Activated CD4-positive, alpha-beta T cell treated with anti-CD3 and anti-CD28 coated beads, Interleukin-2, amount 10 ng/mL, durations not matched to agents 7 days and 5 days (primary cell): ENCODE results near the gene CDKN3. TPM values are rescaled to one million over a fixed set of nuclear protein-coding genes. Genes with fewer than 3 reads are reported as not detected.
"Not testable (repeated sequence)": the region's sequence is repeated elsewhere in the genome, so short reads cannot be mapped to it uniquely, and the experiment has no call there.

Experiments
- CTCF ChIA-PET: fragments of 350-600 bp; sonication (Branson Sonifier 250); formaldehyde crosslinking; loops from one replicate; lab custom pipeline; 2021; ENCODE audit warnings: antibody characterized with exemption; lab: Charles Lee
- POLR2A ChIA-PET: fragments of 350-600 bp; sonication (Branson Sonifier 250); formaldehyde crosslinking; loops from one replicate; lab custom pipeline; 2021; ENCODE audit warnings: antibody characterized with exemption; lab: Charles Lee
- DNase-seq: peaks from one replicate; pipeline ENCODE4 v3.0.0-alpha.2; 2020
- H3K27ac Mint-ChIP-seq: one replicate; pipeline ENCODE4 v1.8.0; 2021; ENCODE audit warnings: mild to moderate bottlenecking, moderate library complexity, mixed read lengths
- H3K27me3 Mint-ChIP-seq: one replicate; pipeline ENCODE4 v1.8.0; 2021; ENCODE audit warnings: mixed read lengths
- H3K36me3 Mint-ChIP-seq: one replicate; pipeline ENCODE4 v1.8.0; 2021; ENCODE audit warnings: low read depth, mixed read lengths
- H3K4me1 Mint-ChIP-seq: one replicate; pipeline ENCODE4 v1.8.0; 2021; ENCODE audit warnings: mixed read lengths
- H3K4me3 Mint-ChIP-seq: one replicate; pipeline ENCODE4 v1.8.0; 2021; ENCODE audit warnings: mild to moderate bottlenecking, moderate library complexity, mixed read lengths
- H3K9me3 Mint-ChIP-seq: one replicate; pipeline ENCODE4 v1.8.0; 2021; ENCODE audit warnings: mixed read lengths
- total RNA-seq, 2 experiments: library from RNA; stranded (reverse); gene quantifications; one replicate each; pipeline ENCODE4 v1.2.3, GENCODE V29; 2021

Gene CDKN3
- total RNA-seq, 2 experiments from 2014 or later = 87.8 to 116 TPM

DNA sequence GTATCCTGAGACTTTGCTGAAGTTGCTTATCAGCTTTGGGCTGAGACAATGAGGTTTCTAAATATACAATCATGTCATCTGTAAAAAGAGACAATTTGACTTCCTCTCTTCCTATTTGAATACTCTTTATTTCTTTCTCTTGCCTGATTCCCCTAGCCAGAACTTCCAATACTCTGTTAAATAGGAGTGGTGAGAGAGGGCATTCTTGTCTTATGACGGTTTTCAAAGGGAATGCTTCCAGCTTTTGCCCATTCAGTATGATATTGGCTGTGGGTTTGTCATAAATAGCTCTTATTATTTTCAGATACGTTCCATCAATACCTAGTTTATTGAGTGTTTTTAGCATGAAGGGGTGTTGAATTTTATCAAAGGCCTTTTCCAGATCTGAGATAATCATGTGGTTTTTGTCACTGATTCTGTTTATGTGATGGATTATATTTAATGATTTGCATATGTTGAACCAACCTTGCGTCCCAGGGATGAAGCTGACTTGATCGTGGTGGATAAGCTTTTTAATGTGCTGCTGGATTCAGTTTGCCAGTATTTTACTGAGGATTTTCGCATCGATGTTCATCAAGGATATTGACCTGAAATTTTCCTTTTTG lies 6.7 kb downstream of the CDKN3 start:
- H3K27ac Mint-ChIP-seq, H3K4me3 Mint-ChIP-seq, CTCF ChIA-PET, POLR2A ChIA-PET, H3K9me3 Mint-ChIP-seq, H3K27me3 Mint-ChIP-seq, DNase-seq: not testable (repeated sequence)
- Mint-ChIP-seq H3K36me3 (peaks cover 79% of the 10 kb centered on the region), H3K4me1 (peaks cover 40% of the 10 kb centered on the region)

DNA sequence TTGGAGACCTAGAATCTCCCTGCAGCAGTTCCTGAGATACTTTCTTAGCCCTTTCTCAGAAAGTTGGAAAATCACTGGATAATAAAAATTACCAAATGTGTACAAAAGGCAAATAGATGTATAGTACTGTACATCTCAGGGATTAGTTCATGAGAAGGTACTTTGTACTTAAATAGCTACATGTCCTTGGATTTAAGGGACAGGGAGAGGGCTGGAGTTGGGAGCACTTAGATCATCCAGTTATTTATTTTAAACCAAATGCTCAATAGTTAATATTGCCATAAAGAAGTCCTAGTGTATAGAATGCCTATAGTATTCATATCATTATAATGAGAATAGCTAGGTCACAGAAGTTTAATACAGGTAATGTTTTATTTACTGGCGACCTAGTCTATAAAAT lies 13.4 kb downstream of the CDKN3 start:
- Mint-ChIP-seq H3K27ac (no peak overlapping the region), H3K27me3 (no peaks in the 10 kb centered on the region), H3K4me3 (no peak overlapping the region), H3K4me1 (peaks cover 11% of the 10 kb centered on the region), H3K36me3 (peaks cover 63% of the 10 kb centered on the region), H3K9me3 (no peaks in the 10 kb centered on the region)
- ChIA-PET CTCF (interaction anchor here (1.8 kb wide), 1 partner anchor 13 kb away, joined by 6 read pairs; the partner anchor contains the start of gene CDKN3), POLR2A (no interaction called here)
- no peak for DNase-seq

DNA sequence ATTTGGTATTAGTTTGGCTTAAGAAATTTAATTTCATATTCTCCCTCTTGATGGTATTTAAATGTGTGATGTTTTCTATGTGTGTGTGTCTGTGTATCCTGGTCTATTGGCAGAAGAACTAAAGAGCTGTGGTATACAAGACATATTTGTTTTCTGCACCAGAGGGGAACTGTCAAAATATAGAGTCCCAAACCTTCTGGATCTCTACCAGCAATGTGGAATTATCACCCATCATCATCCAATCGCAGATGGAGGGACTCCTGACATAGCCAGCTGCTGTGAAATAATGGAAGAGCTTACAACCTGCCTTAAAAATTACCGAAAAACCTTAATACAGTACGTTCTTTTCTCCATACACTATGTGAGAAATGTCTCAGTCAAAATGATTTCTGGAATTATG lies 14.6 kb downstream of the CDKN3 start:
- no peaks in the 10 kb centered on the region for H3K27me3 Mint-ChIP-seq
- H3K9me3 Mint-ChIP-seq = no peaks in the 10 kb centered on the region
- H3K4me1 Mint-ChIP-seq = peaks cover 3% of the 10 kb centered on the region
- ChIA-PET POLR2A (no interaction called here), CTCF (interaction anchor here (0.7 to 2.7 kb wide), 4 partner anchors 9 to 129 kb away, joined by 3 to 9 read pairs (median 4); partner anchors contain the start of gene CDKN3)
- H3K36me3 Mint-ChIP-seq = peaks cover 56% of the 10 kb centered on the region
- H3K4me3 Mint-ChIP-seq = no peak overlapping the region
- no peak overlapping the region for H3K27ac Mint-ChIP-seq
- no peak for DNase-seq

DNA sequence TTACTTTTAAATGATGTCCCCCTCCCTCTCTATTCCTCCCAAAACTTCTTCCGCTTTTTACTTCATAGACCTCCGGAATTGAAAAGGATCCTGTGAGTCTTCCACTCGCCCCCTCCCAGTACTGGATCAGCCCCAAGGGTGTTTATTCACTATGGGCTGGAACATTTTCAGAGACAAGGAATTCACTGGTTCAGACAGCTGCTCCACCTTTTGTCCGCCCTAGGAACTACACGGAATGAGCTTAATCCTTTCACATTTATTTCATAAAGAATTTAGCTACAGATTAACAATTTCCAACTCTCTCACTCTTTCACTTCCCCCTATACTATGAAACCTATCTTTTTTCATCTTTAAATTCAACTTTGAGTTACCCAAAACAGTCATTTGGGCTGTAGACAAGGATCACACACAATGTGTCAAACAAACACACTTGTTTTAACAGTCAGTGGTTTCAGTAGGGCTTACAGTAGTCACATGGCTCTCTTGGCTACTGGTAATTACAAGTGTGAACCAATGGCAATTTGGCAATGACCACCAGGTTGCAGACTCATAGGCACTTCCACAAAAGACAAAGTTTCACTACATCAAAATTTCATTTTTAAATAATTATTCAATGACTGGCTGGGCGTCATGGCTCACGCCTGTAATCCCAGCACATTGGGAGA lies 23.8 kb downstream of the CDKN3 start:
- H3K27ac Mint-ChIP-seq = peak overlapping the region; percentile 50
- no peak overlapping the region for H3K4me3 Mint-ChIP-seq
- ChIA-PET POLR2A (no interaction called here), CTCF (interaction anchor here (0.7 kb wide), 1 partner anchor 9 kb away, joined by 4 read pairs; no protein-coding TSS in a partner anchor)
- H3K27me3 Mint-ChIP-seq = no peaks in the 10 kb centered on the region
- no peaks in the 10 kb centered on the region for H3K4me1 Mint-ChIP-seq
- DNase-seq = no peak
- H3K9me3 Mint-ChIP-seq = no peaks in the 10 kb centered on the region
- H3K36me3 Mint-ChIP-seq = peaks cover 30% of the 10 kb centered on the region

DNA sequence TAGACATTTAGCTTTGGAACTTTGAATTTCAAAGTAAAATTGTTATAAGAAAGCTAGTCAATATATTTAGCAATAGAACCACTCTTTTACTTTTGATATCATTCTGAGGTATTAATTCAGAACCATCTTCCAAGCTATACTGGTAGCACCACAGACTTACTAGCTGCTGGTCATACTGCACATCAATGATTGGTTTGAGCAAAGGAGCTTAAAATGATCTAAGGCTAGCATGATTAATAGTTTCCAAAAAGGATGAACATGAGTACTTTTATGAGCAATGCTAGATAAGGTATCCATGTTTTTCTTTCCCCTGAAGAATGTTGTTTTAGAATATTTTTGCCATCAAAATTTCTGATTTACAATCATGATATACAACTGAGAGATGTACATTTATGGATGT lies 27.2 kb downstream of the CDKN3 start:
- Mint-ChIP-seq H3K4me1 (no peaks in the 10 kb centered on the region), H3K27ac (no peak overlapping the region), H3K4me3 (no peak overlapping the region), H3K36me3 (peaks cover 35% of the 10 kb centered on the region), H3K27me3 (no peaks in the 10 kb centered on the region), H3K9me3 (no peaks in the 10 kb centered on the region)
- ChIA-PET POLR2A (no interaction called here), CTCF (interaction anchor here (1.3 to 1.6 kb wide), 4 partner anchors 10 to 349 kb away, joined by 3 to 6 read pairs (median 4); partner anchors contain the start of genes CDKN3 and CGRRF1)
- DNase-seq = no peak

DNA sequence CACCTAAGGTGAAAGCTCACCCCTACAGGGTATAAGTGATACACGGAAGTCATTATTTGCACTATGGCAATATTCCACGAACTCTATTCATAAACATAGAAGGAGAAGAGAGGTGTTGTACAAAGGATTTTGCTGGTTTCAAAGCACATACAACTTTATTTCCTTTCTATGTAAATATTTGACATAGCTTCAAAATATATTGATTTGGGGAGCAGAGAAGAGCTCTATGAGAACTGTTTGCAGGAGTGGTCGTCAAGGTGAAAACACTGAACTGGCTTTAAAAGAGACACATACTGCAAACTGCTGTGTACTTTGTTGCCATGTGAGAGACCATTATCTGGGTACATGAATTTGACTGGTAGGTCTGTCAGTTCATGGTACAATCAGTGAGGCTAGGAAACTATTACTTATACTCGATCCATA lies 27.7 kb downstream of the CDKN3 start:
- no peak overlapping the region for H3K4me3 Mint-ChIP-seq
- H3K4me1 Mint-ChIP-seq = no peaks in the 10 kb centered on the region
- no peaks in the 10 kb centered on the region for H3K9me3 Mint-ChIP-seq
- DNase-seq = no peak
- CTCF ChIA-PET = interaction anchor here (1.3 to 1.6 kb wide), 4 partner anchors 10 to 348 kb away, joined by 3 to 6 read pairs (median 4); partner anchors contain the start of genes CDKN3 and CGRRF1
- no peaks in the 10 kb centered on the region for H3K27me3 Mint-ChIP-seq
- POLR2A ChIA-PET = no interaction called here
- H3K36me3 Mint-ChIP-seq = peaks cover 37% of the 10 kb centered on the region
- no peak overlapping the region for H3K27ac Mint-ChIP-seq

DNA sequence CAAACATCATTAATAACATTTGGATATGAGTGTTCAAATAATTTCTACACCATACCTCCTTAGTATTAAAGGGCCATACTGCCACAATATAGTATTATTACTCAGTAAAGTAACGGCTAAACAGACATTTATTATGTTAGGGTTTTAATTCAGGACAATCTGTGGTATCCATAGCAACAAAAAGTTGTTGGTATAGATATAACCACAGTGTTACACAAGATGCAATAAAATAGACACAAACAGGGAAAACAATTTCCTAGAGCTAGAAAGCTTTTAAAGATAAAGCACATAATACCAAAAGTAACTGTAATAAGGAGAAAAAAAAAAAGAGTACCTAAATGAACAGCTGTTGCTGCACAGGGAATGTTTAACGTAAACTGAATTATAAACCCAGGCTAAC lies 28.3 kb downstream of the CDKN3 start:
- POLR2A ChIA-PET = no interaction called here
- DNase-seq = no peak
- H3K4me3 Mint-ChIP-seq = no peak overlapping the region

DNA sequence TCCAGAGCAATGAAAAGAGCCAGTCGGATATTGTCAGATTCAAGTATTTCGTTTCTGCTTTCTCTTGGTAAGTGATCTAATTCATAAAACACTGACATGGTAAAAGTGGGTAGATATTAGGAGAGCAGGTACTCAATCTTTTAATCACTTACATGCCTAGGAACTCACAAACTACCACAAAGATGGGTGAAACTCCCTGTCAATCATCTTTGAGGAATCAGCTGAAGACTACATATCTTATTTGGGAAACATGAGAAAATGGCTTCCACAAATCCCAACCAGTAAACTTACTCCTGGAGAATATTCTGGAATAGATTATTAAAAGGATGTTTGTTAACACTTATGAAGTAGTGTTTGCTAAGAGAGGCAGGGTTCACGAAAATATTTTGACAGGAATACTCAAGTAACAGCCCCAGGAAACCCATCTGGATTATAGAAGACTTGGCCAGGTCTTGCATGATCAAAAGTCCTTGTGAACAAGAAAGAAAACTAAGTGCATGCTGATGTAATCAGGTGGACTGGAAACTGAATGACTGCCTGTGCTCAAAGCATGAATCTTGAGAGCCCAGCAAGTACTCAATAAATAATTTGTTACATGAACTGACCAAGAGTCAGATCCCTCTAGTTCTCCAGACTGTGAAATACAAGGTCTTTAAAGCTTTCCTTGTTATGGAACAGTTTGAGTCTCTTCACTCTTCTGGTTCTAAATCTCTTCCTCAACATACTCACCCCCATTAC lies 28.9 kb downstream of the CDKN3 start:
- Mint-ChIP-seq H3K4me3 (no peak overlapping the region), H3K36me3 (peaks cover 38% of the 10 kb centered on the region), H3K27me3 (no peaks in the 10 kb centered on the region), H3K4me1 (no peaks in the 10 kb centered on the region), H3K9me3 (no peaks in the 10 kb centered on the region), H3K27ac (no peak overlapping the region)
- POLR2A ChIA-PET = no interaction called here
- CTCF ChIA-PET = no interaction called here
- no peak for DNase-seq

More for the DNA sequence above, 28.3 kb downstream of the CDKN3 start:
- Mint-ChIP-seq H3K36me3 (peaks cover 38% of the 10 kb centered on the region), H3K4me1 (no peaks in the 10 kb centered on the region), H3K27ac (no peak overlapping the region), H3K27me3 (no peaks in the 10 kb centered on the region), H3K9me3 (no peaks in the 10 kb centered on the region)
- CTCF ChIA-PET = interaction anchor here (1.6 kb wide), 2 partner anchors 85 to 348 kb away, joined by 3 to 6 read pairs; partner anchors contain the start of gene CGRRF1

DNA sequence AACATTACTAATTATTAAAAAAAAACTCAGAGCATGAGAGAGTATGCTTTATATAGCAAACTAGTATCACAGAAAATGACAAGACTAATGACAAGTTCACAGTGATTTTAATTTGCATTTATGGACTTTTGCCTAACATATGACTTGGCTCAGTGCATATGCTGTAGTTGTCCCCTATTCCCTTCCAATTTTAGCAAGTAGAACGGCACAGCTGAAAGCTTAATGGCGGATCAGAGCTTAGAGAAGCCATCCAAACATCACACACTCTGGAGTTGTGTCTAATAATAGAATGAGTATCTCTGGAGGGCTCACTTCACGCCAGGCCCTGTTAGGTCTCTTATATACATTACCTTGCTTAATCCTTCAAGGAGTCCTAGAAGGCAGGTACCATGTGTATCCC lies 31.1 kb downstream of the CDKN3 start:
- H3K36me3 Mint-ChIP-seq = peaks cover 49% of the 10 kb centered on the region
- no peak for DNase-seq
- no peaks in the 10 kb centered on the region for H3K4me1 Mint-ChIP-seq
- no peak overlapping the region for H3K4me3 Mint-ChIP-seq
- POLR2A ChIA-PET = no interaction called here
- no peak overlapping the region for H3K27ac Mint-ChIP-seq
- CTCF ChIA-PET = no interaction called here
- H3K9me3 Mint-ChIP-seq = no peaks in the 10 kb centered on the region
- H3K27me3 Mint-ChIP-seq = no peaks in the 10 kb centered on the region

DNA sequence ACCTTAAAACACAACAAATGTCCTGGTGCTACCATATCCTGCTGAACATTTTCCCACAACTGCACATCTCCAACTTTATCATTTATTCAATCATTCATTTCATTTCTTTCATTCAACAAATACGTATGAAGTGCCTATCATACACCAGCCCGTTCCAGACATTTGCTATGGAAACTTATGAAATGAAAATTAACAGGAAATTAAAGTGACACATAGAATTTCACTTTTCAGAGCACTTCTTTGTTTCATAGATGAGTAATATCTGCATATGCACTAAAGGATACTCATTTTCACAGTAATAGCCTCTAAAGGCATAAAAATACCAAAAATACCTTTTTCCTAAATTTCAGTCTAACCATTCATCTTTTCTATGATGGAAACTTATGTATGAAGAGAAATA lies 31.7 kb downstream of the CDKN3 start:
- no peak for DNase-seq
- H3K4me1 Mint-ChIP-seq = peaks cover 4% of the 10 kb centered on the region
- no peak overlapping the region for H3K4me3 Mint-ChIP-seq
- no peaks in the 10 kb centered on the region for H3K9me3 Mint-ChIP-seq
- H3K27me3 Mint-ChIP-seq = no peaks in the 10 kb centered on the region
- ChIA-PET CTCF (interaction anchor here (1.1 kb wide), 1 partner anchor 14 kb away, joined by 4 read pairs; no protein-coding TSS in a partner anchor), POLR2A (no interaction called here)
- peaks cover 54% of the 10 kb centered on the region for H3K36me3 Mint-ChIP-seq
- H3K27ac Mint-ChIP-seq = peak overlapping the region; percentile 28

DNA sequence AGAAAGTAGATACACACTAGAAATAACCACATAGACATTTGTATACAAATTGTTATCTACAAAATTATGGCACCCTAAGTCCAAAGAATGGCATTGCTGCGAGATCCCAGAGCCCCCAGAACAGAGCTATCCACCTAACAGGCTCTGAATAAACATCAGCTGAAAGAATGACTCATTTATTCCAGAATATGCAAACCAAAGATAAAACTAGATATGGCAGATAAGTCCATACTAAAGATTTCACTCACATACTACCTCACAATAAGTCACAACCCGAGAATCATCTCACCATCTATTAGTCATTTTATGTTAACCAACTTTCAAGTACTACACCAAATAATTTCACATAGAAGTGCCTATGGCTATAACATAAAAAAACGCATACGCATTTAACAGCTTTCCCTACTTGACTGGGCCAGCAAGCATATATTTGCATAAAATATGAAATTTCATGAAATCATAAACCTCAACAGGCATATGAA lies 38.7 kb downstream of the CDKN3 start:
- DNase-seq = no peak
- Mint-ChIP-seq H3K27ac (no peak overlapping the region), H3K27me3 (no peaks in the 10 kb centered on the region), H3K9me3 (no peaks in the 10 kb centered on the region), H3K4me3 (peak overlapping the region; percentile 0), H3K36me3 (peaks cover 46% of the 10 kb centered on the region), H3K4me1 (peaks cover 54% of the 10 kb centered on the region)
- POLR2A ChIA-PET = no interaction called here
- CTCF ChIA-PET = interaction anchor here (0.8 to 2.1 kb wide), 4 partner anchors 9 to 51 kb away, joined by 3 to 6 read pairs (median 4); partner anchors contain the start of gene CDKN3

DNA sequence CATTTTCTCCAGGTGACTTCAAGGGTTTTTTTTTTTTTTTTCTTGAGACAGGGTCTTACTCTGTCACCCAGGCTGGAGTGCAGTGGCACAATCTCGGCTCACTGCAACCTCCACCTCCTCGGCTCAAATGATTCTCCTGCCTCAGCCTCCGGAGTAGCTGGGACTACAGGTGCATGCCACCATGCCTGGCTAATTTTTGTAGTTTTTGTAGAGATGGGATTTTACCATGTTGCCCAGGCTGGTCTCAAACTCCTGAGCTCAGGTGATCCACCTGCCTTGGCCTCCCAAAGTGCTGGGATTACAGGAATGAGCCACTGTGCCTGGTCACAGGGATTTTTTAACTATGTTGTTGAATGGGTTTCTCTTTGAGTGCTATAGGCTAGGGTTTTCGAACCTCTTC lies 41.1 kb downstream of the CDKN3 start:
- H3K27me3 Mint-ChIP-seq, H3K9me3 Mint-ChIP-seq, H3K4me3 Mint-ChIP-seq, H3K27ac Mint-ChIP-seq, POLR2A ChIA-PET, DNase-seq: not testable (repeated sequence)
- Mint-ChIP-seq H3K36me3 (peaks cover 31% of the 10 kb centered on the region), H3K4me1 (peaks cover 64% of the 10 kb centered on the region)
- CTCF ChIA-PET = interaction anchor here (0.6 to 1.0 kb wide), 3 partner anchors 44 to 1418 kb away, joined by 3 to 5 read pairs (median 4); partner anchors contain the start of gene CGRRF1
